HCT116 (cell line): ENCODE data around the gene SSB.

ENCODE experiments used
- POLR2A ChIP-seq: IDR thresholded peaks from 2 replicates; pipeline ENCODE4 v1.7.0; 2011; ENCODE audit warnings: borderline replicate concordance; ENCODE audit not compliant: insufficient read depth, insufficient read length; ENCODE audit errors: extremely low read depth
- POLR2AphosphoS5 ChIP-seq: IDR thresholded peaks from 2 replicates; pipeline ENCODE4 v1.6.1; 2011; ENCODE audit warnings: mild to moderate bottlenecking, low read depth, low read length, moderate library complexity
- RAD21 ChIP-seq: IDR thresholded peaks from 2 replicates; pipeline ENCODE4 v1.6.1; 2012; ENCODE audit warnings: low read depth, mild to moderate bottlenecking
- SP1 ChIP-seq: IDR thresholded peaks from 2 replicates; pipeline ENCODE4 v1.6.1; 2012; ENCODE audit warnings: low read depth
- YY1 ChIP-seq: IDR thresholded peaks from 2 replicates; pipeline ENCODE4 v1.6.1; 2011; ENCODE audit warnings: low read length, low read depth, moderate library complexity, mild to moderate bottlenecking; ENCODE audit not compliant: insufficient replicate concordance; ENCODE audit errors: extremely low read depth
- TF ChIP-seq, protein P1 (sequence below), 3 experiments: fragments of 200-600 bp in 1 of 3; sonication (generic) in 1 of 3; IDR thresholded peaks in 2 of 3; conservative IDR thresholded peaks in 1 of 3; 2 replicates each; pipeline ENCODE4 v1.5.1; 2012 to 2017; ENCODE audit warnings: low read depth in 2 of 3, low read length in 2 of 3, antibody characterized with exemption in 1 of 3, borderline replicate concordance in 1 of 3, control low read depth in 1 of 3, mild to moderate bottlenecking in 1 of 3, mixed read lengths in 1 of 3, mixed run types in 1 of 3, moderate library complexity in 1 of 3; ENCODE audit not compliant: insufficient read depth in 1 of 3

GRCh38 chr2:169757778-169758177 is 40.9 kb upstream of the SSB start:
- TF ChIP-seq, protein P1, sequence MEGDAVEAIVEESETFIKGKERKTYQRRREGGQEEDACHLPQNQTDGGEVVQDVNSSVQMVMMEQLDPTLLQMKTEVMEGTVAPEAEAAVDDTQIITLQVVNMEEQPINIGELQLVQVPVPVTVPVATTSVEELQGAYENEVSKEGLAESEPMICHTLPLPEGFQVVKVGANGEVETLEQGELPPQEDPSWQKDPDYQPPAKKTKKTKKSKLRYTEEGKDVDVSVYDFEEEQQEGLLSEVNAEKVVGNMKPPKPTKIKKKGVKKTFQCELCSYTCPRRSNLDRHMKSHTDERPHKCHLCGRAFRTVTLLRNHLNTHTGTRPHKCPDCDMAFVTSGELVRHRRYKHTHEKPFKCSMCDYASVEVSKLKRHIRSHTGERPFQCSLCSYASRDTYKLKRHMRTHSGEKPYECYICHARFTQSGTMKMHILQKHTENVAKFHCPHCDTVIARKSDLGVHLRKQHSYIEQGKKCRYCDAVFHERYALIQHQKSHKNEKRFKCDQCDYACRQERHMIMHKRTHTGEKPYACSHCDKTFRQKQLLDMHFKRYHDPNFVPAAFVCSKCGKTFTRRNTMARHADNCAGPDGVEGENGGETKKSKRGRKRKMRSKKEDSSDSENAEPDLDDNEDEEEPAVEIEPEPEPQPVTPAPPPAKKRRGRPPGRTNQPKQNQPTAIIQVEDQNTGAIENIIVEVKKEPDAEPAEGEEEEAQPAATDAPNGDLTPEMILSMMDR (IDR thresholded peaks at IDR 0.05 in 2 of 3, conservative IDR thresholded peaks at IDR 0.05 in 1 of 3; ENCODE audit: borderline replicate concordance in 1 of 3, insufficient read depth in 1 of 3, low read depth in 2 of 3, low read length in 2 of 3): no peak
- TF ChIP-seq POLR2A: no peak
- TF ChIP-seq POLR2AphosphoS5: no peak
- no peak for TF ChIP-seq SP1
- TF ChIP-seq YY1: no peak
- no peak for TF ChIP-seq RAD21
